Choroid plexus epithelial cell (primary cell): ENCODE measurements around the gene FCN1.

Experiments
- DNase-seq: peaks from one replicate; pipeline ENCODE4 v3.0.0-alpha.2; 2010; ENCODE audit warnings: low read depth
- H3K4me3 ChIP-seq: 2 replicates; pipeline ENCODE4 v1.5.1; 2011; ENCODE audit warnings: low read depth, mild to moderate bottlenecking, control low read depth, low read length, moderate library complexity
- CTCF ChIP-seq: conservative IDR thresholded peaks from 2 replicates; pipeline ENCODE4 v1.5.1; 2011; ENCODE audit warnings: low read depth, mild to moderate bottlenecking, control low read depth, inconsistent platforms, low read length, moderate library complexity

Gene FCN1

GRCh38 chr9:134951461-134951860 lies 33.7 kb upstream of the FCN1 start:
- no peak for DNase-seq
- H3K4me3 ChIP-seq: no peak overlapping the region
- TF ChIP-seq CTCF: no peak

- H3K4me3 ChIP-seq: no peak overlapping the region
- no peak for DNase-seq
- TF ChIP-seq CTCF: no peak
These were observed 32.9 kb upstream of the FCN1 start for GRCh38 chr9:134950386-134951210.

- H3K4me3 ChIP-seq: no peak overlapping the region
- TF ChIP-seq CTCF: no peak
- DNase-seq: no peak
These were observed 32.1 kb upstream of the FCN1 start for GRCh38 chr9:134949681-134950385.

- no peak overlapping the region for H3K4me3 ChIP-seq
- no peak for TF ChIP-seq CTCF
- no peak for DNase-seq
These were observed 30.4 kb upstream of the FCN1 start for GRCh38 chr9:134948149-134948548.

- H3K4me3 ChIP-seq: no peak overlapping the region
- no peak for DNase-seq
- TF ChIP-seq CTCF: no peak
These were observed 29.7 kb upstream of the FCN1 start for GRCh38 chr9:134947265-134947955.

GRCh38 chr9:134946663-134947062 lies 29.0 kb upstream of the FCN1 start:
- no peak for DNase-seq
- H3K4me3 ChIP-seq: no peak overlapping the region
- no peak for TF ChIP-seq CTCF
